ENCODE data around the gene MYDGF.

The MYDGF gene

GRCh38 chr19:4624733-4625362 is 45.3 kb downstream of the MYDGF start (continued):
- TF ChIP-seq PBX3 (CRISPR knock-in tag; IDR thresholded peaks at IDR 0.05) (no peak), ZNF404 (tag by site-specific recombination; IDR thresholded peaks at IDR 0.05) (no peak), ZNF121 (tag by site-specific recombination; IDR thresholded peaks at IDR 0.05) (0 out of 2 replicates have a peak, but pooled peaks have one; percentile 11), ZEB2 (tag by site-specific recombination; IDR thresholded peaks at IDR 0.05) (0 out of 2 replicates have a peak, but pooled peaks have one; percentile 52), ZNF449 (tag by site-specific recombination; IDR thresholded peaks at IDR 0.05) (no peak), ZSCAN16 (tag by site-specific recombination; IDR thresholded peaks at IDR 0.05) (no peak), ZNF571 (tag by site-specific recombination; IDR thresholded peaks at IDR 0.05) (no peak), KLF7 (tag by site-specific recombination; IDR thresholded peaks at IDR 0.05; ENCODE audit: borderline replicate concordance) (no peak), ZNF426 (tag by site-specific recombination; IDR thresholded peaks at IDR 0.05) (no peak), ZNF692 (tag by site-specific recombination; IDR thresholded peaks at IDR 0.05) (no peak), HIC1 (tag by site-specific recombination; IDR thresholded peaks at IDR 0.05) (no peak)

- ChIA-PET POLR2A (no interaction called here), CTCF (interaction anchor here (0.7 to 2.7 kb wide), 7 partner anchors 9 to 57 kb away, joined by 3 to 19 read pairs (median 6); no protein-coding TSS in a partner anchor)
- H3K4me3 ChIP-seq (ENCODE audit: low read depth, low read length), result no peak overlapping the region
- H3K36me3 ChIP-seq (ENCODE audit: control insufficient read depth in 2 of 2, insufficient read depth in 1 of 2, low read length in 2 of 2), result no peaks in the 10 kb centered on the region
- H3K27ac ChIP-seq (ENCODE audit: extremely low read depth, low read depth, low read length), result no peak overlapping the region
- no peaks in the 10 kb centered on the region for H3K4me1 ChIP-seq (ENCODE audit: control insufficient read depth, insufficient read depth, low read length)
- TF ChIP-seq TCF7L2 (IDR thresholded peaks at IDR 0.05; ENCODE audit: borderline replicate concordance, low read depth, low read length) (no peak), ZXDB (tag by site-specific recombination; IDR thresholded peaks at IDR 0.05) (no peak), ZNF362 (tag by site-specific recombination; IDR thresholded peaks at IDR 0.05) (0 out of 2 replicates have a peak, but pooled peaks have one; percentile 32), ZBTB7A (tag by site-specific recombination; IDR thresholded peaks at IDR 0.05; ENCODE audit: low read depth) (0 out of 2 replicates have a peak, but pooled peaks have one; percentile 22)
- H3K9me3 ChIP-seq (ENCODE audit: control insufficient read depth, insufficient read depth, low read depth, low read length), result no peaks in the 10 kb centered on the region
Observed at GRCh38 chr19:4624301-4624700, 45.8 kb downstream of the MYDGF start.
